Measurements from ENCODE around the gene ZMAT5.
"Not testable (repeated sequence)": the region's sequence is repeated elsewhere in the genome, so short reads cannot be mapped to it uniquely, and the experiment has no call there.

The ZMAT5 gene

DNA sequence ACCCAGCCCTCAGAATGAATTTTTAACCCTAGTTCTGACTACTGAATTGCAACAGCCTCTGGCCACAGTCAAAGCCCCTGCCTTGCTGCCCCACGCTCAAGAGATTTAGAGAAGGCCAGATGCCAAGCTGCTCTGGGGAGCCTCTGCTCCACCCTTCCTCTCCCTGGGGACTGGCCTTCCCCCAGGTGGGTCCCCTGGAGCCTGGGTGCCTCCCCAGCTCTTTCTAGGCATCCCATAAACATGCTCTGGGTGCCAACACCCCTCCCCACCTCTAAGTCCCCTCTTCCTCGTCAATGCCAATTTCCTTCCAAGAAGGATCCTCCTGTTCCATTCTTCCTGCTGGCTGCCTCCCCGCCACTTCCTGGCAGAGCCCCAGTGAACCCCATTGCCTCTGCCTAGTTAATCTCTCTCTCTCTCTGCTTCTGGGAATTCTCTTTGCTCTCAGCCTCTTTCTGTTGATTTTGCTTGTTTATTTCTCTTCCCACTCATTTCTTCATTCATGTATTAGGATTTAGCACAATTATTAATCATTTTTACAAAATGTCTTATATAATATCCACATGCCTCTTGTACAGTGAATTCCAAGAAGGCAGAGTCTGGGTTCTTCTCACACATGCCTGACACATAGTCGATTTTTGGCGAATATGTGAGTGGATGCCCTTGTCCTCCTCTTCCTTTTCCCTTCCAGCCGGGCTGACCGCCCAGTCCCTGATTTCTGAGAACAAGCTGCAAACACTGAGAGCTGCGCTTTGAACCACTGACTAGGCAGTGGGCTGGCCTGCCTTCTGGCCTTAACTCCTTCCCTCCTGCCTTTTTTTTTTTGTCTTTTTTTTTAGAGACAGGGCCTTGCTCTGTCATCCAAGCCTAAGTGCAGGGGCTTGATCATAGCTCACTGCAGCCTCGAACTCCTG, 17.9 kb upstream of the ZMAT5 start:
- no peak for DNase-seq

DNA sequence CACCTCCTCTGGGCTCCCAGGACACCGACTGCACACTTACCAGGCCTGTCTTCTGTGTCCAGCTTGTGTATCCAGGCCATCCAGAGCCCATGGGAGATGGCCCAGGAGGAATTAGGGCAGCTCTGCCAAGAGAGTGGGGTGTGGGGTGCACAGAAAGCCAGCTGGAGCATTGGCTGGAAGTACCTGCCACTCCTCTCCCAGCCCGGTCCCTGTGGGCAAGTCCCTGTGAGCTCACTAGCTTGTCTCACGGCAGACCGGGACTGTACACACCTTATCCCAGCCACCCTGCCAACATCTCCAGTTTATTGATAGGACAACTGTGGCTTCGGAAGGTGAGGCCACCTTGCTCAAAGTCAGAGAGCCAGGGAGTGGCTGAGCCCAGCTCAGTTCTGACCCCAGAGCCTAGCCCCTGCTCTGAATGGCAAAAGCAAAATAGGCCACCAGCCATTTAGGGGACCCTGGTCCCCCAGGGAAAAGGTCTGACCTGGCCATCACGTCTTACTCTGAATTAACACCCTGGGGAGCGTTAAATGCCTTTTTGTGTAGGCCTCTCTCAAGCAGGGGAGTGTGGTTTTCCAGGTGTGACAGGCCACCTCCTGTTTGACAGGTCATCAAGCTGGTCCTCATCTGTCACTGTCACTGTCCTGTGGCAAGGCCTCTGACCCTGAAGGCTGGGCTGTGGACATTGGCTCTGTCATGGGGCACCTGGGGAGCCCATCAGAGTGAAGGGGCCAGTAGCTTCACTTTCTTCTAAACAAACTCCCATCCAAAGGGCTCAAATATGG, 15.4 kb upstream of the ZMAT5 start:
- no peak for DNase-seq

GRCh38 chr22:29780748-29781676, 14.2 kb upstream of the ZMAT5 start:
- DNase-seq, result no peak

DNA sequence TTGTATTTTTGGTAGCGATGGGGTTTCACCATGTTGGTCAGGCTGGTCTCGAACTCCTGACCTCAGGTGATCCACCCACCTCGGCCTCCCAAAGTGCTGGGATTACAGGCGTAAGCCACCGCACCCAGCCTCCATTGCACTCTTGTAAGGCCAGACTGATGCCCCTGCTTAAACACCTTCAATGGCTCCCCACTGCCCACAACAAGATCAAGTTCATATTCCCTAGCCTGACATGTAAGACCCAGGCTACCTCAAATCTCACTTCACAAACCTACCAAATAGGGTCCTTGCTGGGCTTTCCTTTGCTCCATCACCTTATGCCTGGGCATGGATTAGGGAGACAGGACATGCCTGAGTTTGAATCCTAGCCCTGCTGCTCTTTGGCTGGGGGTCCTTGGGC, 13.4 kb upstream of the ZMAT5 start:
- DNase-seq, result no peak

GRCh38 chr22:29773233-29773632, 6.4 kb upstream of the ZMAT5 start:
- no peak for DNase-seq

GRCh38 chr22:29772170-29772641, 5.4 kb upstream of the ZMAT5 start:
- no peak for DNase-seq

- no peak for DNase-seq
Observed at GRCh38 chr22:29769723-29770321, 3.0 kb upstream of the ZMAT5 start.

GRCh38 chr22:29768052-29768693, 1.4 kb upstream of the ZMAT5 start:
- DNase-seq, result no peak

- DNase-seq, result peak; percentile 88
Observed at GRCh38 chr22:29767171-29768051, 604 bp upstream of the ZMAT5 start, which contains the start of gene UQCR10. Gene UQCR10 (plus strand): TSS chr22:29767369. CDS start chr22:29767399, 30 bp downstream.

DNA sequence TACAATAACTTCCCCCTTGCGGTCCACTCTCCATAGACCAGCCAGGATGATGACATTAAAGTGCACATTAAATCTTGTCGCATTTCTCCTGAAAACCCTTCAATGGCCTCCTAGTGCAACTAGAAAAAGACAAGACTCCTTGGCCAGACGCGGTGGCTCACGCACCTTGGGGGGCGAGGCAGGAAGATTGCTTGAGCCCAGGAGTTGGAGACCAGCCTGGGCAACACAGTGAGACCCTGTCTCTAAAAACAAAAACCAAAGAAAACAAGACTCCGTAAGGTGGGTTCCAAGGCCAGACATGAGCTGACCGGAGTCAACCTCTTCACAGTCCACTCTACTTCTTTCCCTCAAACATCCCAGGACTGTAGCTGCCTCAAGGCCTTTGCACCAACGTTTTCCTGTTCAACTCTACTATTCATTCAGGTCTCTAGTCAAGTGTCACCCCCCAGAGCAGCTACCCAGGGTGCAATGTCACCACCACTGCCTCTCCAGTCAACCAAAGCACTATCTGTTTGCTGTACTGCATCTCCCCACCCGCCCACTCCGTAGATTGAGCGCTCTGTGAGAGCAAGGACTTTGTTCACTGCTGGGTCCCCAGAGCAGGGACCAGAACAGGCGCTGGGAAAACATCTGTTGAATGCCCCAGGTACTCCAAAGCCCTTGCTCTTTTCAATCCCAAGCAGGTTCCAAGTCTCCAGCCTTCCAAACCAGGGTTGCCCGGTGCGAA, 739 bp downstream of the ZMAT5 start:
- DNase-seq, result no peak

- DNase-seq, result peak; percentile 67
Observed at GRCh38 chr22:29762263-29762662, 4.5 kb downstream of the ZMAT5 start.

- DNase-seq, result no peak
Observed at GRCh38 chr22:29758959-29759358, 7.8 kb downstream of the ZMAT5 start.

DNA sequence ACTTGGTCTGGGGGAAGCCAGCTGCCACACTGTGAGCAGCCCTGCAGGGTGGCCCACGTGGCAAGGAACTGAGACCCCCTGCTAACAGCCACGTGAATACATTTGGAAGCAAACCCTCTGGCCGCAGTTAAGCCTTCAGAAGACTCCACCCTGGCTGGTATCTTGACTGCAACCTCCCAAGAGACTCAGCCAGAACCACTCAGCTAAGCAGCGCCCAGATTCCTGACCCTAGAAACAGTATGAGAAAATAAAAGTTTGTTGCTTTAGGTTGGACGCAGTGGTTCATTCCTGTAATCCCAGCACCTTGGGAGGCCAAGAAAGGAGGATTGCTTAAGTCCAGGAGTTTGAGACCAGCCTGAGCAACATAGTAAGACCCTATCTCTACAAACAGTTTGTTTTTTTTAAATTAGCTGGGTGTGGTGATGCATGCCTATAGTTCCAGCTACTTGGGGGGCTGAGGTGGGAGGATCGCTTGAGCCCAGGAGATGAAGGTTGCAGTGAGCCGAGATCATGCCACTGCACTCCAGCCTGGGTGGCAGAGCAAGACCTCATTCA, 8.7 kb downstream of the ZMAT5 start:
- DNase-seq, result no peak

DNA sequence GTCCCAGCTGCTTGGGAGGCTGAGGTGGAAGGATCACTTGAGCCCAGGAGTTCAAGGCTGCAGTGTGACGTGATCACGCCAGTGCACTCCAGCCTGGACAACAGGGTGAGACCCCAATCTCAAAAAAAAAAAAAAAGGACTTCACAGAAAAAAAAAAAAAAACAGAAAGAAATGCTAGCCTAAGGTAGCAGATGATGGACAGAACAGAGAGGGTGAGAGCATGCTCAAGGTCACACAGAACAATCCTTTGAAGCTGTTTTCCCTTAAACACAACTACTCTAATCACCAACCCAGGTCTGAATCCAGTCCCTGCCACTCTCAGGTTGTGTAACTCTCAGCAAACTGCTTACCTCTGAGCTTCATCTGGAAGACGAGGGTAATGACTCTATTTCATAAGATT, 9.7 kb downstream of the ZMAT5 start:
- no peak for DNase-seq

- no peak for DNase-seq
Observed at GRCh38 chr22:29756341-29756740, 10.5 kb downstream of the ZMAT5 start.

DNA sequence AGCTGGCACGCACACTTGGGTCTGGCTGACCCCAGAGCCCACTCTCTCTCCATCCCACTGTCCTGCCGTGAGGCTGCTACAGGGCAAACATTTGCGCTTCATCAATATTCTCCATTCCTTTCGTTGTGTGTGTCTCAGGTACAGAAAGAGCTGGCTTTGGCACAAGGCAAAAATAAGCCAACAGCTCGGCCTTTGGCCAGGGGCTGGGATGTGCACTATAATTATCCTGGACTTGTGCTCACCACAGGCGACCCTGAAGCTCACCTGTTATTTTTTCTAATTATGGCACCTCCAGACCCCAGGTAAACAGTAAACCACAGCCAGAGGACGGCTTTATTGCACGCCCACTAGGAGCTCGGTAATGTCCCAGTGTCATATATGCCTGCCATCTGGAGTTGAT, 10.9 kb downstream of the ZMAT5 start:
- DNase-seq, result no peak

GRCh38 chr22:29754658-29755395, 12.0 kb downstream of the ZMAT5 start:
- not testable (repeated sequence) for DNase-seq

DNA sequence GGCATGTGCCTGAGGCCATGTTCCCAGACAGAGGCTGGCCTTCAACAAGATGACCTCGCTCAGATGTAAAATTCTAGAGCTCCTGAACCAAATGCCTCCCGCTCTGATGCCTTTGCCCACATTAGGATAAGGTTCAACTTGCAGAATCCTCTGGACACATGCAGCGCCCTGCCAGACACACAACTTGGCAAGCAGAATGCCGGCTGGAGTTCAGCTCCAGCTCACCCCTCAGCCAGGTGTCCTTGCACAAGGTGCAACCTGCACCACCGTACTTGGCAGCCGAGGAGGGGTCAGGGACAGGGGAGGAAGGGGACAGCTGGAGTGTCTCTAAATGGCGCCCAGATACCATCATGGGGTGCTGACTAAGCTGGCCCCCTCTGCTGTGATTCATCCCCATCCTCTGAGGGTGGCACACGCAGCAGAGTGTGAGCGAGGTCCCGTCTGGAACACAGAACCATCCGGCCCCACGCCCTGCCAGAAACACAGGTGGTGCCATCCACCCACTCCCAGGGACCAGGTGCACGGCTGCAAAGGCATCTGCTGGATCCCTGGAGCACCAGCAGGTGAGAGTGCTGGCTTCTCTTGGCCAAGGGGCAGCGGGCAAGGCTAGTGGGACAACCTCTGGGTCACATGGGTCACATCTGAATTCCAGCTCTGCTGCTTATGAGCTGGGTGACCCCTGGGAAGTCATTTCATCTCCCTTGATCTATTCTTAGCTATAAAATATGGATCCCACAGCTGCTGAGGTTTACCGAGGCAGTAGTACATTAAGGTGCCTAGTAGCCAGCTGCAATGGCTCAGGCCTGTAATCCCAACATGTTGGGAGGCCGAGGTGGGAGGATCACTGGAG, 12.8 kb downstream of the ZMAT5 start:
- DNase-seq, result no peak
